ENCODE data around the gene FGF22.

Gene FGF22

DNA sequence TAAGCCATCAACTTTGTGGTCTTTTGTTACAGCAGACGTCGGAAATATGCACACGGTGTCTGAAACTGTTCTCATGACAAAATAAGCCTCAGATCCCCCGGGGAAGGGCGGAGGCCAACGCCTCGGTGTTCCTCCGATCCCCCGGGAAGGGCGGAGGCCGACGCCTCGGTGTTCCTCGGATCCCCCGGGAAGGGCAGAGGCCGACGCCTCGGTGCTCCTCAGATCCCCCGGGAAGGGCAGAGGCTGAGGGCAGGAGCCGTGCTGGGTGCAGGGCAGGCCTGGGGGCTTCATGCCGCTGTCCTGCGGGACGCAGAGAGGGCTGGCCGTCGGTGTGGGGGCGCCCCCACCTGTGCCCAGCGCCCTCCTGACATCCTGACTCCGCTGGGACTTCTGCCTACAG is 4.7 kb downstream of the FGF22 start:
- DNase-seq (ENCODE audit: low spot score) = no peak

GRCh38 chr19:644789-645188 is 5.1 kb downstream of the FGF22 start:
- DNase-seq (ENCODE audit: low spot score) = no peak

DNA sequence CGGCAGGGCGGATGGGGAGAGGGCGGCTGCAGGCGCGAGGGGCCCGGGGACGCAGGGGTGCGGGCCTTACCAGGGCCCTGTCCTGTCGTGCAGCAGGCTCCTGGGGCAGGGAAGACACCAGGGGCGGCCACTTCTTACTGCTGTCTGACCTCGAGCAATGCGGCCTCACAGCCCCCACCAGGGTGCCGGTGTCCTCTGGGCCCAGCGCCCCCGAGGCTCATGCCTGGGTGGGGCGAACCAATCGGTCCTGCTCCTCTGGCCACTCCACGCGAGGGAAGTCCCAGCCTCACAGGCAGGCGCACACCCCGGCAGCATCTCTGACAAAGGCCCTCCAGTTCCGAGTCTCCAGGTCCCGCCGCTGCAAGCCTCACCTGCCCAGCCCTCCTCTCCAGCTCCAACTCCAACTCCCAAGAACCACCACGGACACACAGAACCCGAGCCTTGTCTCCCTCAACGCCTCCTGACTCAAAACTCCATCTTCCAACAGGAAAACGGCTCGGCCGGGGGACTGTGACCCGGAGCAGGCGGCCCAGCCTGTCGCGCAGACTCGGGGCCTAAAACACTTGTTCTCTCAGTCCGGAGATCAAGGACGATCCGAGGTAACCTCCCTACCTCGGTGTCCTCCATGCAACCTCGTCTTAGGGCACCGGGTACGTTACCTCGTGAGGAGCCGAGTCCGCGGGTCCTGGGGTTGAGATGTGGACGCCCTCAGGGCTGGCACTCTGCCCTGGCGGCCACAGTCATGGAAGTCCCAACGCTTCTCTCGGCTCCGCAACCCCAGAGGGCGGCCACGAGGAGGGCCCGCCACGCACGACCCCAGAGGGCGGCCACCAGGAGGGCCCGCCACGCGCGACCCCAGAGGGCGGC is 6.5 kb downstream of the FGF22 start:
- no peak for DNase-seq (ENCODE audit: low spot score)

DNA sequence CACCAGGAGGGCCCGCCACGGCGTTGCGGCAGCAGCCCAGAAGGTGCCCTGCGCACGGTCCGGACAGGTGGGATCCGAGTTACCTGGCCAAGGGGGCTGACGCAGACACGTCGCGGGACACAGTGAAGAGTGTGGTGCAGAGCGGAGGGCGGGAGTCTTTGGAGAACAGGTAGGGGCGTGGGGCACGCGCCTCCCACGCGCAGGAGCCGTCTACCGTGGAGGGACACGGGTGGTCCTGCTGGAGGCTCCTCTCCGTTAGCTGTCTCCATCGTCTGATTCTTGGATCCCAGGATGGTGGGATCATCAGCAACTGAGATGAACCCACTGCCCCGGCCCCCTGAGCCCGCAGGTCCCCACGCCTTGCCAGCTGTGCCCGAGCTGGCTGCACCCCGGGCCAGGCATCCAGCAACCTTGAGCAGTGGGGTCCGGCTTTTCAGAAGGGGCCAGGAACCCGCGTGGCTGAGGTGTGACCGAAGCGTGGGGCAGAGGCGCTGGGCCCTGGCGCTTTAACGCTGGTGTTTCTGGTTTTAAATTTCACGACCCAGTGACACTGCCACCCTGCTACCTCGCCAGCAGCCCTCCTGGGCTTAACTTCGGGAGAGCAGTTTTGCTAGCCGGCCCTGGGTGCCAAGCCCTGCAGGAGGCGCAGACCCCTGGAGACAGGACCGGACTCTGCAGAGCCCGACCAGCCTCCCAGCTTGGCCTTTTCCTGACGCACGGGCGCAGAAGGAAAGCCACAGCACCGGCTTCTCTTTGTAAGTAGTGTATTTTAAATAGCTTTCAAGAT is 7.3 kb downstream of the FGF22 start:
- no peak for DNase-seq (ENCODE audit: low spot score)

GRCh38 chr19:647566-648284 is 8.0 kb downstream of the FGF22 start:
- DNase-seq (ENCODE audit: low spot score) = no peak

DNA sequence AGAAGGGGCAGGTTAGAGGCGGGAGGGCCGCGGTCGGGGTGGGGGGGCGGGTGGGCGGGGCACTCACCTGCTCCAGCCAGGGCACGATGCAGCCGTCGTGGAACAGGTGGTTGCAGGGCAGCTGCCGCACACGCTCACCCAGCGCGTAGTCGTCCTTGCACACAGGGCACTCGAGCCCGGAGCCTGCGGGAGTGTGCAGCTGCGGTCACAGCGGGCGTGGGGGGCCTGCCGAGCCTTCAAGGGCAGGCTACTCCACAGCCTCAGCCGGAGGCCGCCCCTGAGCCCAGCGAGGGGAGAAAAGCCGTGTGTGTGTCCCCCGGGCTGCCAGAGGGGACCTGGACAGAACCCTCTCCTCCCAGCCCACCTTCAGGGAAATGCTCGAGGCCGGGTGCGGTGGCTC is 8.6 kb downstream of the FGF22 start:
- DNase-seq (ENCODE audit: low spot score) = no peak

GRCh38 chr19:648904-649801 is 9.5 kb downstream of the FGF22 start:
- DNase-seq (ENCODE audit: low spot score) = no peak

GRCh38 chr19:650121-650520 is 10.4 kb downstream of the FGF22 start:
- no peak for DNase-seq (ENCODE audit: low spot score)

DNA sequence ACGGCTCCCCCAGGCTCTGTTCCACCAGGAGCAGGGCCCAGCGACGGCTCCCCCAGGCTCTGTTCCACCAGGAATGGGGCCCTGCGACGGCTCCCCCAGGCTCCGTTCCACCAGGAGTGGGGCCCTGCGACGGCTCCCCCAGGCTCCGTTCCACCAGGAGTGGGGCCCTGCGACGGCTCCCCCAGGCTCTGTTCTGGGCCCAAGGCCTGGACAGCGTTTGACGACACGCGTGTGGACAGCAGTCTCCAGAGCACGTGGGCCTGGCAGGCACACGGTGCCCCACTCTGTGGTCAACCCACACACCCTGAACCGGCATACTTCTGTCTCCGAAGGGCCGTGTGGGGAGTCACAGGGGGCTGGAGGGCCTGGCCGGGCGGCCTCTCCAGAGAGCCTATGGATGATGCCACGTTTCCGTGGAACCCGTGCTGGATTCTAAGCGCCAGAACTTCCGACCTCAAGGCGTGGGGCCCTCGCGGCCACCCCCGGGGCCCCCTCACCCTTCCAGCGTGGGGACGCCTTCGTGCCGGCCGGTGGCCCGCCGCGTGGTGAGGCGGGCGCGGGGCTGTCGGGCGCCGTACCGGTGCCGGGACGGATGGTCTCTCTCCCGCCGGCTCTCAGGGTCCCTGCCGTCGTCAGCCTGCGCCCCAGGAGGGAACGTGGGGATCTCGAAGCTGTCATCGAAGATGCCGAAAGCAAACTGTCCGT is 11.6 kb downstream of the FGF22 start:
- DNase-seq (ENCODE audit: low spot score) = no peak

DNA sequence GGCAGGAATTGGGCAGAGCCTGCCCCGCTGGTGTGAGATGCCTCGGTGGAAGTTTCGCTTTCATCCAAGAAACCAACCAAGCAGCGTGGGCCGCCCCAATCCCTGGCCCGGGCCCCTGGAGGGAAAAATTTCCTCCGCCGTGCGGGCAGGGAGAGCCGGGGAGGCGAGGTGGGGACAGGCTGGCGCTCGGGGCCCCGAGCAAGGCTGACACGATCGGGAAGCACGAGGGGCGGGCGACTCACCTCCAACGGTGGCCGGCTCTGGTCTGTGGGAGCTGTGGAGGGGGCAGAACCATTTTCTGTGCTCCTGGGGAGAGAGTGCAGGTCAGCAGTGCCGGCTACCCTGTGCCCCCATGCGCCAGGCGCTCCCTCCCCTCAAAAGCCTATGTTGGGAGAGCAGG is 12.3 kb downstream of the FGF22 start:
- DNase-seq (ENCODE audit: low spot score) = no peak

DNA sequence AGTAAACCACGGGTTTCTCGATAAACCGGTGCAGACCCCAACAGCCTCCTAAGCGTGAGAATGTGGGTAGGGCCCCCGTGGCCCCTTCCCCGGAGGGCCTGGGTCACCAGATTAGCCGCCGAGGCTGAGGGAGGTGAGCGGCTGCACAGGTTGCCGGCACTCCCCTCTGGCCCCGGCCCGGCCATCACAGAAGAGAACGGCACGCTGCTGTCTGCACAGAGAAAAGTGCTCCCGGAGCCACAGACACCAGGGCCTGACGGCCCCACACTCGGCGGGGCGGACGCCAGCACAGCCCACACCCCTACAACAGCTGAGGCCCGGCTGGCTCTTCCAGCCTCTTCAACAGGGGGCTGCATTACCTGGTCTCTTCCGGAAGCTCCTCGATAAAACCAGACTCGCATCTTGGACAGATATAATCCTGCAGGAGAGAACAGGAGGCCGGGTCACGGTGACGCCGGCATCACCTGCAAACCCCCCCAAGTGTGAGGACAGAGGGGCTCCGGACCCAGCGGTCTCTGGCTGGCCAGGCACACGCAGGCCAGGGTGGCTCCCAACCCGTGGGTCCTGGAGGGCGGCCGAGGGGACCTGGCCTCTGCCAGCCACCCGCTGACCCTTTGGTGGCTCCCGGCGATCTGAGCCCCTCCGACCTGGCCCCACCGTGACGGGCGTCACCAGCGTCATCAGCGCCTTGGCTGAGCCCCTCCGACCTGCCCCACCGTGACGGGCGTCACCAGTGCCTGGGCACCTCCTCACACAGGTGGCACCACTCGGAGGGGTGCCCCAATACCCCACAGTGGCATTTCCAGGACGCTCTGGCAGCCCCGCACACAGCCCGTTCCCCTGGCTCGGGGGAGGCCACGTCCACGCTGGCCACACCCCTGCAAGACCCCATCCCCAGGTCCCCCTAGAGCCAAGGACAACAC is 13.0 kb downstream of the FGF22 start:
- no peak for DNase-seq (ENCODE audit: low spot score)

DNA sequence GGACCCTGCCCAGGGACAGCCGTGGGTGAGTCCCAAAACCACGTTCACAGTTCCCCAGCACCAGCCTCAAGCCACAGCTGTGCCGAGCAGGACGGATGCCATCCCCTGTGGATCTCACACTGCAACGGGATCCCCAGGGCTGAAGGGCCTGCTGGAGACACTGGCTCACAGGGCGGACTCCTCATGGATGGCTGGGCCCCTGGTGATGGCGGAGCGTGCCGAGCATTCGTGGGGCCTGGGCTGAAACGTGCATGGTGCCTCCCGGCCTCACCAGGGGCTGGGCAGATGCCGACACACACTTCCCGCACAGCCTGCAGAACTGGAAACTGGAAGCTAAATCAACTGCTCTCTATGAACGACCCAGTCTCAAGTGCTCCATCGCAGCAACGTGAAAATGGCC is 13.7 kb downstream of the FGF22 start:
- DNase-seq (ENCODE audit: low spot score) = no peak

DNA sequence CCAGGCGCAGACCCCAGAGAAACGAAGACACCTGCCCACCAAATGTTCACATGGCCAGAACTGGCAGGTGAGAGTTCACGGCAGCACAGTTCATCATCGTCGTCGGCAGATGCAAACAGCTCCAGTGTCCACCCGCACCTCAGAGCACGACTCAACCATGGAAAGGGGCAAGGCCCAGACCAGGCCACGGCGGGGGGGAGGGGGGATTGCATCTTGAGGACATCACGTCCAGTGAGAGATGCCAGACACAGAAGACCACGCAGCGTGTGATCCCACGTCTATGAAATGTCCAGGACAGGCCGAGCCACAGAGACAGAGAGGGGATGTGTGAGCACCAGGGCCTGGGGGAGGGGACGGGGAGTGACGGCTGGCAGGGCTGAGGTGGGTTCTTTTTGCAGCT is 16.0 kb downstream of the FGF22 start:
- no peak for DNase-seq (ENCODE audit: low spot score)

DNA sequence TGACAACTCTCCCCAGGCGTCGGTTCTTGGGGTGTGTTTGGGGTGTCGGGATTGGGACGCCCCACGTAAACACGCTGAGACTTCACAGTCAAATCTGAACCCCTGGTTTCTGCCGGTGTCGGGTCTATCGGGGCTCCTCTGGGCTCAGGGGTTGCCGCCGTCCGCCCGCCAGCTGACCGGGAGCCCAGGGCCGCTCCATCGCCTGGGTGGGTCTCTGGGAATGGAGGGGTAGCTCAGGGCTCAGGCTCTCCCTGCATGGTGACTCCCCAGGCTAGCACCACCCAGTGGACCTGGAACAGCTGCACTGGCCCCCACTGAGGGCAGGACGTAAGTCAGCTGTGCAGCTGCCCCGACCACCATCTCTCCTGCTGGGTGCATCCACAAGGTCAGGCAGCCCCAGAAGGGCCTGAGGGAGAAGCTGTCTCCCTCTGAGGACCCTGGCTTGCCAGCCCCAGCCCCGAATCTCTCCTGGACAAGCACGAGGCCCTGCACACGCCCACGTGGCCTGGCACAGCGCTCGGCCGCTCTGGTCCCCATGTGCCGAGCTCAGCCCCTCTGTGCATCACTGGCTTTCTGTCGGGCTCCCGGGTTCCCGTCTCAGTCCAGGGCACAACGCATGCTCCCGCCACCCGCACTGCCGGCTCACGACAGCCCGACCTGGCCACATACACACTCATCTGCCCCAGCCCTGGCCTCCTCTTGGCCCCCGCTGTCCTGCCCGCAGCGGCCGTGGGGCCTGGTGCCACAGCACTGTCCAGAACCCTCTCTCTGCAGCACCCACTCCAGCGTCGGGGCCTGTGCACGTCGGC is 17.3 kb downstream of the FGF22 start:
- no peak for DNase-seq (ENCODE audit: low spot score)

DNA sequence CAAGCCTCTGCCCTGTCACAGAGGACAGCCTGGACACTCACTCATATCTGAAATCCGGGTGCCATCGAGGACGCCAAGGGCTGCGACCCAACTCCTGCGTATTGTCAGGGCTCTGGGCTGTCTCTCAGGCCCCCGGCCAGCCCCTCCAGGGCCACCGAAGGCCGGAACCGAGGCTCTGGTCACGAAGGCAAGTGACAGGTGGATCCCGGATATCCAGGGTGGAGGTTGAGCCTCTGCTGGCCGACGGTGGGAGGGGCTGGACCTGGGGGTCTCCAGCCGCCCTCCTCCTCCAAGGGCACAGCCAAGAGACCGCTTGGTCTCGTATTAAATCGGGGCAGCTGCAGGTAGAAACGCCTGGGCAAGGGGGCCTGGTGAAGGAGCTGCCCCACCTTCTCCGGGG is 17.9 kb downstream of the FGF22 start:
- DNase-seq (ENCODE audit: low spot score) = no peak

DNA sequence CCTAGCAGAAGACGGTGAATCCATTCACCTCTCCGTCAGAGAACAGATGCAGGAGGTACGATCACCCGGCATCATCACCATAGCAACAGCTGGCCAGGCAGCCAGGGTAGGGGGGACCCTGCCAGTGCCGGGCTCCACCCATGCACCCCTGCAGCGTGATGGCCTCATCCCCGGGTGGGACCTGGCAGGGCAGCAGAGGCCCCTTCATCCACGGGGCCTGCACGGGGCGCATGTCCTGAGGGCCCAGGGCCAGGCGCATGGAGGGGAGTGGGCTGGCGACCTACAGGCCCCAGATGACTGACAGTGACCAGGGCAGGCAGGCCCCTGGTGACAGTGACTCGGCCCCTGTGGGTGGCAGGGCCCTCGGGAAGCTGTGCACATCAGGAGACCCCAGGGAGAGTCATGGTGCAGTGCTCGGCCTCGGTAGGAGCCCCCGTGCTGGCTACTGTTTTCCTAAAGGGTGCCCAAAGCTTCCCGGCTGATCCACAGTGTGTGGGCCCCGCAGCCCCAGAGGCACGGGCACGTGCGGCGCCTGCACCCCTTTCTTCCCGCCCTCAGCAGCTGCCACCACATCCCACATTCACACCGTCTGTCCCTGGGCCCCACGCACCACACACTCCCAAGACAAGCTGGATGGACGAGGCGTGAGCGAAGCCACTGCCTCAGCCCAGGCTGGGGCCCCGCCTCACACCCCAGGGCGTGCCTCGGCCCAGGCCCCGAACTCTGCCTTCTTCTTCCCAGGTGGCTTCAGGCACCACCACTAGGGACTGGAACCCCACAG is 18.6 kb downstream of the FGF22 start:
- no peak for DNase-seq (ENCODE audit: low spot score)

DNA sequence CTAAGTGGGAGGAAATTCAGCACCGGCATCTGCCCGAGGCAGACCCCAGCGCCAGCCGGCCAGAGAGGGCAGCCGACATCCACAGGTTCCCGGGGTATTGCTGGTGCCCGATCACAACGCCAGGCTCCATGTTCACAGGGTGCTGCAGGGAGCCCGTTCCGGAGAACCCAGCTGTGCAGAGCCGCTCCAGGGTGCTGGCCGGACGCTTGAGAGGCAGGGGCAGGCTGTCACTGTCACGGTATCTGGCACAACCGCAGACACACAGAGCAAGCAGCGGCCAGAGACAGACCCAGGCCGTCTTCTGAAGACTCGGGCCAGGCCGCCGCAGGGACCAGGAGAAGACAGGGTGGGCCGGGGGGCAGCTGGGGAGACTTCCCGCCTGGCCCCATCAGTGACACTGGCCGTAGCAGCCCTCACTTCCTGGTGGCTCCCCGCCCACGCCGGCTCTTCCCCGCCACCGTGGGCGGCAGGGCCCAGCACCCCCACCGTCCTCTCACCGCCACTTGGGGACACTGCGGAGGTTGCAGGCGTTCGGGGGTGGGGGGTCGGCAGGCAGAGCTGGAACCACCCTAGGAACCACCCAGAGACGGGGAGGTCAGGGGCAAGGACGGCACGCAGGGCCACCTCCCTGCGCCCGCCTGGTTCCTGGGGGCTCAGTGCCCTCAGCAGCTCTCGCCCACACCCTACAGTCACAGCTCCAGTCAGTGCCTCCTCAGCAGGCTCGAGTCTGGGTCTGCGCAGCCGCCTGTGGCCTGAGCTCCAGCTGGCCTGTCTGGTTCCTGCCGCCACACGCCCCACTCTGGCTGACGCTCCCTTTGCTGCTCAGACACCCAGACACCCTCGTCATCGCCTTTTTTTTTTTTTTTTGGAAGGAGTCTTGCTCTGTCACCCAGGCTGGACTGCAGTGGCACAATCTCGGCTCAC is 19.5 kb downstream of the FGF22 start:
- peak; percentile 61 for DNase-seq (ENCODE audit: low spot score)
